NCI-H1092 (cell line): Measurements from ENCODE around the gene CIB4.

Experiments
- DNase-seq: peaks from one replicate; lab custom pipeline; 2025; lab: John Stamatoyannopoulos, UW

Gene CIB4

DNA sequence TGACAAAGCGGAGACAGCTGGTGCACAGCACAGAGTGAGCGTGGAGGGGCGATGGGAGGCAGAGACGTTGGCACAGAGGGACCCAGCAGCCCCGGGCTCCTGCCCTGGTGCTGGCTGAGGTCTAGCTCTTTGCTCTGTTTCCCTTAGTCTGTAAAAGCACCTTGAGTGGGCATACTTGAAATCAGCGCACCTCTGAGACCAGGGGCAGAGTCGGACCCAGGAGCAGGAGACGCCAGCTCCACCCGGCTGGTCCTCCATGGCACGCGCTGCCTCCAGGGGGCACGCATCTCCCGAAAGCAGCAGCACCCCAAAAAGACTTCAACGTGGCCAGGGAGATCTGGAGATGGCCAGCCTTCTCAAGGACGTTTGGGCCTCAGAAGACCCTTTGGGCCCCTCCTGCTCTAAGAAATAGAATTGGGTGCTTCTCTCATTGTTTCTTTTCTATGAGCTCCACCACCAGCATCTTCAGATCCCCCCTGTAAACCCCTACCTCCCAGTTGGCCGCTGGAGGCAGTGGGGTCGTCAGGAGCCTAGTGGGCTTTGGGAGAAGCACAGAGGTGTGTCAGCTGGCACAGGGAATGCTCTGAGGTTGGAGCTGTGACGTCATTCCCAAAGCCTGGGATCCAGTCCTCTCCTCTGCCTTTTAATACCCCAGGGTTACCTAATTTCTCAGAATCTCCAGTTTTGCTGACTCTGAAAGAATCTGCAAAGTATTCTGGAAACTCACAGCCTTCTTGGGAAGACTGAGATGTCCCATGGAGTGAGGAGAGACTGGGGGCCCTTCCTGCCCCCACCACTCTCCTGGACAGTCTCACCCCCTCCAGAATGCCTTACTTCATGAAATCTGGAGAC lies 58.9 kb downstream of the CIB4 start:
- no peak for DNase-seq

GRCh38 chr2:26581266-26581990 lies 59.7 kb downstream of the CIB4 start:
- DNase-seq, result no peak

DNA sequence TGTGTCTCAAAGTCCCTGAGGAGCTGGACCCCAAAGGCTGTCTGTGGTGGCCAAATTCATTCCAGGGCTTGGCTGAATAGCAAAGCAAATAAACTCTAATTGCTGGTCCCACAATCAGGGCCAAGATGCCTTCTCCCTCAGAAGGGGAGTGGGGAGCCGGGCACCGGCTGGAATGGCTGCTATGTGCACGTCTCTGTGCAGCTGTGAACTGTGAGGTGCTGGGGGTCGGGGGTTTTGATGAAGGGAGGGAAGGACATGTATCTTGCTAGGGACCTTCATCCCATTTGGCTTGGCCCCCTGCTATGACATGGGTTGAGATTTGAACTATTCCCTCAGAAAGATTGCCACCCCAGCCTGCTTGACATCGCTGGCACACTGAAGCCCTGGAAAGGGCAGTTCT lies 60.4 kb downstream of the CIB4 start:
- DNase-seq, result no peak

GRCh38 chr2:26580151-26580550 lies 61.0 kb downstream of the CIB4 start:
- no peak for DNase-seq

GRCh38 chr2:26579723-26580040 lies 61.5 kb downstream of the CIB4 start:
- DNase-seq, result no peak

GRCh38 chr2:26579025-26579722 lies 62.0 kb downstream of the CIB4 start:
- no peak for DNase-seq

DNA sequence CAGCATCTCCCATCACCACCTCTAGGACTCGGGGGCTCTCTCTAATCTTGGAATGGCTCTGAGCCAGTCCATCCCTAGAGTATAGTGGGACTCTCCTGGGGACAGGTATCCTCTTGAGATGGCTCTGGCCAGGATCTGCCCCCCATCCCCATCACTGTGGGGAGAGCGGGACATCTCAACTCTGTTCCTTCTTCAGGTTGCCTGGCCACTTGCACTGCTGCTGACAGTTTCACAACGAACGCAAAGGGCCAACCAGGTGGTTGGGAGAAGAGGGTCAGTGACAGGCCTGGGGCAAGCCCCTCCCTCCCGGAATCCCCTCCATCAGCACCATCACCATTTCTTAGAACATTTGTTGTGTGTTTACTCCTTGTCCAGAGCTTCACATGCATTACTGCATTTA lies 62.6 kb downstream of the CIB4 start:
- no peak for DNase-seq

DNA sequence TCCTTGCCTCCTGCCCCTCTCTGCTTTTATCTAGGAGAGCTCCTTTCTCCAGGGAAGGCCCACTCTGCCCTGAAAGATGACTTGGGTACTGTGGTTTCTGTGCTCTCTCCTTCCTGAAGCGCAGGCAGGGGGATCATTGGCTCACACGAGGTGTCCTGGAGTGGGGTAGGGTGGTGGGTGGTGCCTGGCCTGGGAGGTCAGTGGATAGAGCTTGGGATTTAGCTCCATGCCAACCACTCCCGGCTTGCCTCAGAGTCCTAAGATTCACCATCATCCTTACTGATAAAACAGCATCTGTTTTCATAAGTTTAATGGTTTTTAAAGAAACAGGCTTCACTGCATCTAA lies 63.1 kb downstream of the CIB4 start:
- DNase-seq, result no peak

DNA sequence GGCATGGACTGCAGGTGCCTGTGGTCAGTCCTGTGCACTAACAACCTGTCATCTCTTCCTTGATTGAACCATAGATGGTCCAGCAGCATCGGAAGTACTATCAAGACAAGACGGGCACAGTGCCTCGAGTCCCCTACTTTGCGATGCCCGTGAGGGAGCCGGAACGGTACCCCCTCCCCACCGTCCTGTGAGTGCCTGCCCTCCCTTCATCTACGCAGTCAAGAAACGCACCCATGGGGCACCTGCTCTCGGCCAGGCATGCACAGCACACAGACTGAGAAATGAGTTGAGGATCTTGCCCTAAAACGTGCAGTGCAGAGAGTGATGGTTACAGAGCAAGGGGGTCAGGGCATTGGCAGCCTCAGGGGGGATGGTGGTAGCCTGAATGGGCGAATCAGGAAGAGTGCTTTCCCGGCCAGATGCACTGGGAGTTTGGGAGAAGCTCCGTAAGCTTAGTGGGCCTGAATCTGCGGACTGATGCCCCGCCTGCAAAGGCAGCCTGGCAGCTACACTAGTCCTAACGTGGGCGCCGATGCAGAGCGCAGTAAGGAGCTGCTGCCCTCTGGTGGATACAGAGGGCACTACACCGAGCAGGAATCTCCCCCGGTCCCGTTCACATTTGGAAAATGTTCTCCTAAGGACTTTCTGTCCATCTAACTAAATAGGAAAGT lies 63.6 kb downstream of the CIB4 start:
- DNase-seq, result no peak

DNA sequence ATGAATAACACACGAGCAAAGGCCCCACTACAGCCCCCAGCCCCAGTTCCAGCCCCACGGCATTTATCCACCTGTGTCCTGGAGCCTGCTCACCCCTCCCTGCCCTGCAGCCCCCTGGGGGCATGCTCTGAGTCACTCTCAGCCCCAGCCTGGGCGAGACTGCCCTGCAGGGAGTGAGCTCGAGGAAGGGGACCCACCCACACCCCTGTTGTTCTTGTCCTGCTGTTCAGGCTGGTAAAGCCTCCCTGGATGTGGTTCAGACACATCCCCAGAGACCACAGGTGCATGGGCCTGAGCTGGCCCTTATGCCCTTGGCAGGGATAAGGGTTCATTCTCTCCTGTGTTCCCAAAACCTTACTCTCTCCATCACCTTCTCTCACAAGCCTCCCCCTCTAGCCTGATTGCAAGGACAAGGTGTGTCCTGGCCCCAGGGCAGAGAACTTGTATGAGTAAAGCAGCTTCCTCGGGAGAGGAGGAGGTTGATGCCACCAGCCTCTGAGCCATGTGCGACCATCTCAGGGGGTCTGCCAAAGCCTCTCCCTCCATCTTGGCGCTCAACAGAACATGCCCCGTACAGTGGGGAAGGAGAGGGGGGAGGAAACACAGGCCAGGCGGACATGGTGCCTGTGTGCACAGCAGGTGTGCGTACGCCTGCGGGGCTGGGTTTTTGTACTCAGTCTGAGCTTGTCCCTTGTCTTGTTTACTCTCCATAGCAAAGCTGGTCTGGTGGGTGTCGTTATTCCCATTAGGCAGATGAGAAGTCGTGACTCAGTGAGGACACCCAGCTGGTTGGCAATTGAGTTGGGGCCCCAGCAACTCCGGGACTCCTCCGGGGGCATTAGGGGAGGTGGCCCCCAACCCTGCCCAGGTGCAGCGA lies 64.4 kb downstream of the CIB4 start:
- peak; percentile 13 for DNase-seq

DNA sequence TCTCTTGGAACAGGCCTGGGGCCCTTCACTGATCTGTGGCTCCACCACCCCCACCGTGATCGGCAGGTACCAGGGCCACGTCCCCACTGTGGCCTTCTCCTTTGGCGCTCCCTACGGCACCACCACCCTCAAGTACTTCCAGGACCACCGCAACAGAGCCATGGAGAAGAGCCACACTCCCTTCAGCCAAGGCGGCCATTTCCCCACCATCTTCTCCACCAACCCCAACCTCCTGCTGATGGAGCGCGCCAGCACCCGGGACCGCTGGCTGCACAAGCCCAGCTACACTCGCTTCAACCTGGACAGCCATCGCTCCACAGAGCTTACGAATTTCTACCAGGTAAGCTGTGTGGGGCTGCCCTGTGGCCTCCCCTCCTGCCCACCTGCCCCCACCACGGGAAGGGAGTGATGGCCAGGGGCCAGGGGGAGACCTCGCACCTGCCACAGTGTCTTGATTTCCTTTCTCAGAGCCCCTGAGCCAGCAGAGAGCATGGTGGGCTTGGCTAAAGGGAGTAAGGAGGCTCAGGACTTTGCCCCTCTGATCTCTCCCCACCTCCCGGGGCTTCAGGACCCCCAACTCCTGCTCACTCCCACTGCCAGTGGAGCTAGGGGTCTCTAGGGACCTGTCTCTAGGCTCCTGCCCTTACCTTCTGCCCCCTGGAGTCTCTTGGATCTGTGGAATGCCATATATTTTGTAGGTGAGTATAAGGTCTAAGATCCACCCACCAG lies 65.2 kb downstream of the CIB4 start:
- no peak for DNase-seq

- DNase-seq, result no peak
Measured at GRCh38 chr2:26574900-26575560, 66.1 kb downstream of the CIB4 start.

GRCh38 chr2:26574066-26574899 lies 66.9 kb downstream of the CIB4 start:
- no peak for DNase-seq

DNA sequence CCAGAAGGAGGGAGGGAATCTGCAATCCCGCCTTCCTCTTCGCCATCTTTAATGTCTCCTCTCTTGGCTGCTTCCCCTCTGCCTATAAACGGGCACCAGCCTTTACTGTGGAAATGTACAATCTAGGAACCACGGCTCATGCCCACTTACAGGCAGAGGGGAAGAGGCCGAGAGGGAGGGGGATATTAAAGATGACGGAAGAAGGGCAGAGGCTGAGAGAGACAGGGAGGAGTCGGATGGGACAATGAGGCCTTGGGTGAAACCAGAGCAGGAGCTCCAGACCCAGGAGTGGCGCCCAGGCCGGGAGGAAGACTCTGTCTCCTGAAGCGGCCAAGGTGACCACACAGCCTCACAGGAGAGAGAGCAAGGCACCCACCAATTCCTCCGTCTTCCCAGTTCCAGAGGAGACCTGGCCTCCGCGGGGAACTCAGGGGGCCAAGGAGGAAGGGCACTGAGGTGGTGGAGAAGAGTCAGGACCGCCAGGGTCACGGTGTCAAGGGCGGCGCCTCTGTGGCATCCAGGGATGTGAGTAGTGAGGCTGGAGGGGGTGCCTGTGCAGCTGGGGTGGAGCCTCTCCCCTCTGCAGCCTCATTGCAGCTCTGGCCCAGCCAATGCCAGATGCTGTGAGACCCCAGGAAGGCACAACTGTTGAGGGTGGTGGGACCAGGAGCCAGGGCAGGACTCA lies 67.8 kb downstream of the CIB4 start:
- DNase-seq, result no peak

DNA sequence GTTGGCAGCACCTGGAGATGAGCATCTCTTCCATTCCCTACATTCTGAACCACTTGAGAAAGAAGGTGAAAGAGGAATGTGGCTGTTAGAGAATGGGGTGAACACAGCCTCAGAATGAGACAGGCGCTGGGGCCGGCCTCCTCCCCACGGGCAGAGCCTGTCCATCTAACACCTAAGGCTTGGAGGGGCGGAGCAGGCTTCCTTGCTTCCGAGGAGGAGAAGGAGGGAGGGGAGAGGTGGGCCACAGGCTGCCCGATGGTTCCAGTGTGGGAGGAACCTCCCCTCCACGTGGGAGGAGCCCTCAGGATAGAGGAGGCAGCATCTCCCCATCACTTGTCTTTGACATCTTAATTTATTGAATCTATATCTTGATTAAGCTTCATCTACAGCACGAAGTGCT lies 68.6 kb downstream of the CIB4 start:
- no peak for DNase-seq

DNA sequence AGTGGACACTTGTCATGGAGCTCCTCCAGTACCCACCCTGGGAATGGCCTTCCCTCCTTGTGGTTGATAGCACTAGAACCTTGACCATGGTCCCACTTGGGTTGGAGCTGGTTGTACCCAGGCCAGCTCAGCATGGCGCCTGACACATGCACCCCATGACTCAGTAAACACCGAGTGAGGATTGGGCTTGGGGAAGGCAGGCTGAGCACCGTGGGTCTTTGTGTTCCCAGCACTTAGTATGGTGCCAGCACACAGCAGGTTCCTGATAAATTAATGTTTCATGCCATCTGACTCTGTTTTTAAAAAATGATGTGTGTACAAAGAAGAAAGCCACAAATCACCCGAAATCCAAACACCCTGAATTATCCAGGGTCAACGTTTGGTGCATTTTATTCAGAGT lies 69.8 kb downstream of the CIB4 start:
- no peak for DNase-seq

- no peak for DNase-seq
Measured at GRCh38 chr2:26570083-26570430, 71.1 kb downstream of the CIB4 start.

GRCh38 chr2:26569216-26570082 lies 71.7 kb downstream of the CIB4 start:
- no peak for DNase-seq
